8988T (cell line): ENCODE data around the gene PODNL1.
"Not testable (repeated sequence)": the region's sequence is repeated elsewhere in the genome, so short reads cannot be mapped to it uniquely, and the experiment has no call there.

Experiments
- DNase-seq: peaks from one replicate; pipeline ENCODE4 v3.0.0; 2011

PODNL1 gene

DNA sequence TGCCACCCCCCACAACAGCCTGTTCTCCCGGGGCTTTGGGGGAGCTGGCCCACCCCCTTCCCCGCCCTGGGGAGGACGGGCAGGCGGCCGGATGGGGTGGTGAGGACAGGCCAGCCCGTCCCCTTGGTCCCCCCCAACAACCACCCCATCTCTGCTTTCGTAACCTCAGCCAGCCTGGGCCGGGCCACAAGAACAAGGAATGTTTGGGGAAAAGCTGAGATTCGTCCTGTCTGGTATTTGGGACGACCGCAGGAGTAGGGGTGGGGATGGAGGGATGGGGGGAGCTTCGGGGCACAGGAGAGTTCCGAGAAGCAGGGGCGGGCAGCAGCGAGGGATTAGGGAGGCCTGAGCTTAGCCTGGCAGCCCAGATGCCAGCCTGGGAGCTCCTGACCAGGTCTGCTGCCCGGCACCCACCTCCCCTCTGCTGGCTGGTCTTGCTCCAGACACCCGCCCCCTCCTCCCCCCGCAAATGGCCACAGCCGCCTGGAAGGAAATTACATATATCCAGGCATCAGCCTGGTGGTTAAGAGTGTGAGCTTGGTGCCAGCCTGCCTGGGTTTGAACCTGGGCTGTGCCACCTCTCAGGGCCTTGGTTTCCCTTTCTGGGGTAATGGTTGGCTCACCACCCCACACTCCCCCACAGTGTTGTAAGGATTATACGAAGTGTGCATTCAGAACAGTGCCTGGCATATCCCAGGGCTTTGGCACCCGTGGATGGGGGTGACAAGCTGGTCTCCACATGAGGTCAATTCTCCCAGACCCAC, at the start of gene PODNL1:
PODNL1 (minus strand) TSS at position 117 of the 764 bp plus-strand sequence. CDS start 236 bp downstream, outside the sequence.
- no peak for DNase-seq

DNA sequence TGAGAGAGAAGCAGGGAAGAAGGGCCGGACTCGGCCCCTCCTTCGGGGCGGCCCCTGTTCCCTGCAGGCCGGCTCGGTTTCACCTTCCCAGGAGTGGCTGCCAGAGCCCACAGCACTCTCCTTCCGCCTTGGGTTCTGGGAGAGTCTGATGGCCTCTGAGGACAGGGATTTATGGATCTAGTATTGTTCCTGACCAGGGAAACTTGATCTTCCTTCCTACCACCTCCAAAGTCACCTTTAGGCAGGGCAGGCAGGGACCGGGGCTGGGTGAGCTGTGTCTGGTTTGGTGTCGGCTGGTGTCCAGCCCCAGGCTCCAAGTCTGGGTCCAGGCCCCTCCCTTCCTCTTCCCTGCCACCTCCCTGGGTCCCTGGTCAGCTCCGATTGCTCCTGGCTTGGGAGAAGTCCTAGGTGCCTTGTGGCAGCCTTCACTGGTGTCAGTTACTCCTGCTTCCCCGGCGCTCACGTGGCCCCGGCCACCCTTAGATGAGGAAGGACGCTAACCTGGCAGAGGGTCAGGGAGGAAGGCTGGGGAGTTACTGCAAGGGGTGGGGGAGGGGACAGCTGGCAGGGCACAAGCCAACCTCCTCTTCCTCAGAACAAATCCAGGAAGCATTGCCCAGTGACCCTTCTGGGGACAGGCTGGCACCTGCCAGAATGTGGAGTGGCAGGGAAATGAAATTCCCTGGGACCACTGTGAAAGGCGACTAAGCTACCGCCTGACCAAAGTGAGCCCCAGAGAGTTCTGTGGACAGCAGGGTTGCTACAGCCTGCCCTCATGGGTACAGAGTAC, 49.1 kb upstream of the PODNL1 start:
- DNase-seq = peak; percentile 19

- peak; percentile 80 for DNase-seq
These were observed 48.2 kb upstream of the PODNL1 start for GRCh38 chr19:13986348-13986904.

GRCh38 chr19:13985771-13986347, 47.6 kb upstream of the PODNL1 start:
- DNase-seq = peak; percentile 26

DNA sequence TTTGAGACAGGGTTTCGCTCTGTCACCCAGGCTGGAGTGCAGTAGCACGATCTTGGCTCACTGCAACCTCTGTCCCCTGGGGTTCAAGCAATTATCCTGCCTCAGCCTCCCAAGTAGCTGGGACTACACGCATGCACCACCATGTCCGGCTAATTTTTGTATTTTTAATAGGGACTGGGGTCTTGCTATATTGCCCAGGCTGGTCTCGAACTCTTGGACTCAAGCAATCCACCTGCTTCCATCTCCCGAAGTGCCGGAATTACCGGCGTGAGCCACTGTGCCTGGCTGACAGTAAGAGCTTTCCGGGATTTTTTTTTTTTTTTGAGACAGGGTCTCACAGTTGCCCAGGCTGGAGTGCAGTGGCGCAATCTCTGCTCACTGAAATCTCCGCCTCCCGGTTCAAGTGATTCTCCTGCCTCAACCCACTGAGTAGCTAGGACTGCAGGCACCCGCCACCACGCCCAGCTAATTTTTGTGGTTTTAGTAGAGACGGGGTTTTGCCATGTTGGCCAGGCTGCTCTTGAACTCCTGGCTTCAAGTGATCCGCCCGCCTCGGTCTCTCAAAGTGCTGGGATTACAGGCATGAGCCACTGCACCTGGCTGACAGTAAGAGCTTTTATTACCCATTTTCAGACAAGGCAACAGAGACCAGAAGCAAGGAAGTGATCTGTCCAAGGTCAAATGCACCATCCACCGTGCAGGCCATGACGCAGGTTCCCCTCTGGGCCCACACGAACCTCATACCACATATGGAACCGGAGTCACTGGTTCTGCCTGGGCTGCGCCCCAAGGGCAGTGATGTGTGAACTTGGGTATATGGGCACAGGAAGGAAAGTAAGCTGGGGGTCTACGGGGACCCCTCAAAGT, 46.9 kb upstream of the PODNL1 start:
- DNase-seq = no peak

DNA sequence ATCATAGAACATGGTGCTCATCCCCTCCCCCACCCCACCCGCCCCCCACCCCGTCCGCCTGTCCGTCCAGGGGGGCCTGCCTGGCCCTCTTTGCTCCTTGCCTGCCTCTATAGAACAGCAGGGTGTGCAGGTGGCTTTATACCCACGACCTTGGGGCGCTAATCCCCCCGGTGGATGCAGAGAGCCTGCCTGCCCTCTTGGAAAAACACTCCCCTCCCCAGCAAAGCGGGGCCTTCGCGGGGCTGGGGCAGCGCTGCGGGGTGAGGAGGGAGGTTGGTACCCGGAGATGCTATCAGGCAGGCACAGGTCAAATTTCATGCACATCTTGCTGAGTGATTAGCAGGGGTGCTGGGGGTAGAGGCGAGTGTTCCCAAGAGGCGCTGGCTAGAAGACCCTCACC, 46.0 kb upstream of the PODNL1 start:
- DNase-seq = peak; percentile 20

DNA sequence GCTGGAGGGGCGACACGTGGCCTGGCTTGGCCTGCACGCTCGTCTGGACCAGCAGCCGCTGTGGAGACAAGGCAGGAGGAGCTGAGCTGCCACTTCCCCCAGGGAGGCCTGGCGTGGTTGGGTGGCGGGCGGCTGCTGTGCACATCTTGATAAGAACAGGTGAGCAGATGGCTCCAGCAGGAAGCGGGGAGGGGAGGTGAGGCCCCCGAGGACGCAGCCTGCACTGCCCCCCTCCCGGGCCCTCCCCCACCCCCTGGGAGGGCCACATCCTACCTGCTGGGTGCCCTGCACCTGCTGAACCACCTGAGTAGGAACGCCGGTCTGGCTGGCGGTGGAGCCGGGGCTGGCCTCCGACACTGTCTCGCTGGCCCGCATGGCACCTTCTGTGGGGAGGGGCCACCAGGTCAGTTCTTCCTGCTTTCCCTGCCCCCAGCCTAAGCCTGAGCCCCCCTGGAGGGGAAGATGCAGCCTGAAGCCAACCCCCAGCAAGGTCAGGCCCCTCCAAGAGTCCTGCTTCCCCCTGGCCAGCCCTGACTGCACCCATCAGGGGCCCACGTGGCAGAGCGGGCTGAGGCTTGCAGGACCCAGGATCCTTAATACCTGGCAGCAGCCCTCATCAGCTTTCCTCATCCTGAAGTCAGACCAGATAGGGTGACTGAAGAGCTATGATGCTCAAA, 45.1 kb upstream of the PODNL1 start:
- no peak for DNase-seq

DNA sequence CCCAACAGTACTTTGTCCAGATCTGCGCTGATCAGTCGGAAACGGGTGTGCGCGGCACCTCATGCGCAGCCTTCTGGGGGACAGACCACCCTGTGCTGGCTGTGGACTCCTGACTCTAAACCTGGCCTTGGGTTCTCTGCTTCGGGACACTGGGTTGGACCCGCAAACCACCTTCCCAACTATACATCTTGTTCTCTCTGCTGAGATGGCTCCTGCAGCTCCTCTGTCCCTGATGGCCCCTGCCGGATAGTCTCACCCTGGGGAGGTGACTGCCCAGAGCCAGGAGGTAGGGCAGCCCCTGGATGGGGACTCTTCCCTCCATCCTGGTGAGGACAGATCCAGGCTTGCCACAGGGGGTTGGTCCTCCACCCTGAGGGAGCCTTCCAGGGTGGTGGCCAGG, 44.6 kb upstream of the PODNL1 start:
- DNase-seq = no peak

DNA sequence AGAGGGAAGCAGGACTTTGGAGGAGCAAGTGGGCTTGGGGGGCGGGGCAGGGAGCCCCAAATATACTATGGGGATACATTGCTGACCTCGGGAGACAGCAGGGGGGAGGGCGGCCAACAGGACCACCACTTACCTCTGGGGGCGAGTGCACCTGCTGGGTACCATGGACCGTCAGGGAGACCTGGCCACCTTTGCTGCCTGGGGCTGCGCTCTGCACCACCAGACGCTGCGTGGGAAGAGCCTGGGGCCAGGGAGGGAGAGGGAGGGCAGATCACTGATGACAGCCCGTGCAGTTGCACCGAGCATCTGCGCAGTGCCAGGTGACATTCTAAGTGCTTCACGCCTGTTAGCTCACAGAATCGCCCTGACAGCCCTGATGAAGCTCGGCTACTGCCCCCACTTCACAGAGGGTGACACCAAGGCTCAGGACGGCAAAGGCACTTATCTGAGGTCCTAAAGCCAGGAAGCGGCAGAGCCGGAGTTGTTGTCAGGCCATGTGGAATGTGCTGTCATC, 43.8 kb upstream of the PODNL1 start:
- no peak for DNase-seq

DNA sequence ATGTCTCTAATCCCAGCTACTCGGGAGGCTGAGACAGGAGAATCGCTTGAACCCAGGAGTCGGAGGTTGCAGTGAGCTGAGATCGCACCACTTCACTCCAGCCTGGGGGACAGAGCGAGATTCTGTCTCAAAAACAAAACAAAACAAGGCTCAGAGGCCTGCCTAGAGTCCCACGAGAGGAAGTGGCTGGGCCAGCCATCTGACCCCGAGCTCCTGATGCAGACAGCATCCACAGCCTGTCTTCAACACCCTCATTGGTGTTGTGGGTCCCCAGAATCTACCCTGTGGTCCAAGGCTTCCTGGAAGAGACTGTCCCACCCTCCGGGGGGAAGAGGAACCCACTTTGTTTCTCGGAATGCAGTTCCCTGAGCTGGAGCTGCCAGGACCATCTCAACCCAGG, 43.2 kb upstream of the PODNL1 start:
- DNase-seq = no peak

- no peak for DNase-seq
These were observed 42.8 kb upstream of the PODNL1 start for GRCh38 chr19:13981021-13981420.

DNA sequence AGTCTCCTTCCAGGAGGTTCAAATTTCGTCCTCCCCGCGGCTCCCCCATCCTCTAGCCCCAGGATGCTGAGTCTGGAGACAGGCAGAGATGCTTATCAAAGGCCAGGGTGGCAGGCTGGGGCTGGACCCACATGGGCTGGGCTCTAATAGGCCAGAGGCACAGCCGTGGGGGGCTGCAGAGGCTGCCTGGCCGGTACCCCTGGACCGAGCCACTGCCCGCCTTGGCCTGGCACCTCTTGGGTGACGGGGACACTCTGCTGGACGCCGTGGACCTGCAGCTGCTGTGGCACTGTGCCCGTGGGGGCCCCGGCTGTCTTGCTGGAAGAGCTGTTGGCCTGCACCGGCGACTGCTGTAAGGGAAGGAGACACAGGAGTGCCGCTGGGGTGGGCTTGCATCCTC, 42.1 kb upstream of the PODNL1 start:
- no peak for DNase-seq

GRCh38 chr19:13979686-13980085, 41.5 kb upstream of the PODNL1 start:
- no peak for DNase-seq

- no peak for DNase-seq
These were observed 41.0 kb upstream of the PODNL1 start for GRCh38 chr19:13979244-13979615.

DNA sequence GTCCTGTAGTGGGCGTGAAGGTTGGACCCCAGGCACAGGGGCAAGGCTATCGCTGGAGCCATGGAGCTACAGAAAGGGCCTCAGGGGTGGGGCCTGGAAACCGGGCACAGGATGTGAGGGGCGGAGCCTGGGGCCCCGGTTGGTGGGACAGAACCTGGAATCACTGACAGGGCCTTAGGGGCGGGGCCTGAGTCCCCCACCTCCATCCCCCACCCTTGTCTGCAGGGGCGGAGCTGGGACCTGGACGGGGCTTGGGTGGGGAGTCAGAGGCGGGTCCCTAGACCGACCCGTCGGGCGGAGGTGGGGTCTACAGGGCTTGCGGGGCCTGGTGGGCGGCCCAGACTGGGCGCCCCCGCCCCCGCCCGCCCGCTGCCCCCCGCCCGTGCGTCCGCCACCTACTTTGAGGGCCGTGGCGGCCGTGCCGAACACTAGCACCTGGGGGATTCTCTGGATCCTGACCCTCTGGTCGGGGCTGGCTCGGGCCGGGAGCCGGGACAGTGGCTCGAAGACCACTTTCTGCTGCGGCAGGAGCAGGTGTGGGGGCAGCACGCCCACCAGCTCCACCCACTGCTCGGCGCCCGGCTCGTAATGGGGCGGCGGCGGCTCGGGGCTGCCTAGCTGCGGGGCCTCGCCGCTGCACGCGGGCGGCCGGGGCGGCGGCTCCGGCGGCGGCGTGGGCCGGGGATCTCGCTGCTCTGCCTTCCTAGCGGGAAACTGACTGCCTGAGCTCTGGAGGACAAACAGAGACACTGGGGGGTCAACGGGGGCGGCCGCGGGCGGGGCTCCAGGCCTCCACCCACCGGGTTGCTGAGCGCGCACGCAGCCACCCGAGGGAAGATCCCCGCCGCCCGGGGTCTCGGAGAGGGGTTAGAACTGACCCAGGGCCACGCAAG, 40.4 kb upstream of the PODNL1 start:
- DNase-seq = no peak

DNA sequence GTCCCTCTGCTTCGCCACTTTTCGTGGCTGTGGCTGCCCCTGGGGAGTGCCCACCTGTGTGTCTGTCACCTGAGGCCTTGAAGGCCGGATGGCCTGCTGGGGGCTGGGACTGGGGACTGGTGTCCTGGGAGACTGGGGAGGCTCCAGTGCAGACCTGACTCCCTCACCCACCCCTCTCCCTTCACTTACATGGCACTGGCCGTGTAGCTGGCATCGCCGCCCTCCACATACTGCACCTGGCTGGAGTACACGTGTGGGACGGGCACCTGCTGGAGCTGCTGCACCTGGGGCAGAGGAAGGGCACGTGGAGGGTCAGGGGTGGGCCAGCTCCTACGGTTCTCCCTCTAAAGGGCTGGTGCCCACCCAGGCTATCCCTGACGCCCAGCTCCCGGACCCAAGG, 39.6 kb upstream of the PODNL1 start:
- DNase-seq = no peak

- DNase-seq = no peak
These were observed 38.2 kb upstream of the PODNL1 start for GRCh38 chr19:13976446-13976845.

DNA sequence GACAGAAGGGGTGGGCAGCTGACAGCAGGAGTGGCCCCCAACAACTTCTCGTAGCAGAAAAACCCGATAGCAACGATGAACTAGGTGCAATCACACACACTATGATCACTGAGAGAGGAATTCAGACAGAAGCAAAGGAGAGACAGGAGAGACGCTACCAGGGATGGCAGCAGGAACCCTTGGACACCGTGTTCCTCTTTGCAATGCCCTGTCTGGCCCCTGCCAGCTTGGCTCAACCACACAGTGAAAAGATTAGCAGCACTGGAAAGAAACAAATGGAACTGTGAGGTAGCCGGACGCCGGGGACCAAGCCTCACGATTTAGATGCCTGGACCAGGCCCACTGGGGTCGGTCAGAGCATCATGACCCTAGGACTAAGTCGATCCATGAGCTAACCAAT, 37.7 kb upstream of the PODNL1 start:
- DNase-seq = no peak

DNA sequence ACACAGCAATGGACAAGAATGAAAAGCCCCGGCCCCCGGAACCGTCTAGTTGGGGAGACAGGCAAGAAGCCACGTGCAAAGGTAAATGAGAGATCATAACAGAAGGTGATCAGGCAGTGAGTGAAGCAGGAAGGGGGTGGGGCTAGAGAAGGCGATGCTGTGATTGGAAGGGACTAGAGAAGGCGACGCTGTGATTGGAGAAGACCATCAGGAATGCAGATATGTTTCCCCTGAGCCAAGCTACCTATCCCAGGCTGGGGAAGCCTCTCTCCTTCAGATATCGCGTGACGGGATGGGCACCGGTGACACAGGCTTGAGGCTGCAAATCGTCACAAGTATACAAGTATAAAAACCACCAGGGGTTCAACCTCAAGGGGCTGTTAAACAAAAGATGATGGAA, 35.9 kb upstream of the PODNL1 start:
- no peak for DNase-seq

- not testable (repeated sequence) for DNase-seq
These were observed 35.3 kb upstream of the PODNL1 start for GRCh38 chr19:13973479-13973878.
